Right renal pelvis (tissue), 4 donors: Measurements from ENCODE around the gene ZNF607. TPM values are rescaled to one million over a fixed set of nuclear protein-coding genes. Genes with fewer than 3 reads are reported as not detected.
"Not testable (repeated sequence)": the region's sequence is repeated elsewhere in the genome, so short reads cannot be mapped to it uniquely, and the experiment has no call there.

Experiments used
- DNase-seq, 4 donors: peaks; one replicate each; pipeline ENCODE4 v3.0.0-alpha.2; 2013; ENCODE audit warnings: low read depth in 4 of 4, low spot score in 3 of 4, missing footprints in 1 of 4
- polyA plus RNA-seq, 4 donors: library from polyadenylated mRNA; unstranded; fragments of 120-200 nt; gene quantifications; one replicate each; pipeline ENCODE4 v1.2.1, GENCODE V29; 2013; ENCODE audit not compliant: insufficient read length in 4 of 4

ZNF607 gene
- 10 to 100 TPM; 10.9 to 13.8 (median 13.6) TPM for polyA plus RNA-seq

DNA sequence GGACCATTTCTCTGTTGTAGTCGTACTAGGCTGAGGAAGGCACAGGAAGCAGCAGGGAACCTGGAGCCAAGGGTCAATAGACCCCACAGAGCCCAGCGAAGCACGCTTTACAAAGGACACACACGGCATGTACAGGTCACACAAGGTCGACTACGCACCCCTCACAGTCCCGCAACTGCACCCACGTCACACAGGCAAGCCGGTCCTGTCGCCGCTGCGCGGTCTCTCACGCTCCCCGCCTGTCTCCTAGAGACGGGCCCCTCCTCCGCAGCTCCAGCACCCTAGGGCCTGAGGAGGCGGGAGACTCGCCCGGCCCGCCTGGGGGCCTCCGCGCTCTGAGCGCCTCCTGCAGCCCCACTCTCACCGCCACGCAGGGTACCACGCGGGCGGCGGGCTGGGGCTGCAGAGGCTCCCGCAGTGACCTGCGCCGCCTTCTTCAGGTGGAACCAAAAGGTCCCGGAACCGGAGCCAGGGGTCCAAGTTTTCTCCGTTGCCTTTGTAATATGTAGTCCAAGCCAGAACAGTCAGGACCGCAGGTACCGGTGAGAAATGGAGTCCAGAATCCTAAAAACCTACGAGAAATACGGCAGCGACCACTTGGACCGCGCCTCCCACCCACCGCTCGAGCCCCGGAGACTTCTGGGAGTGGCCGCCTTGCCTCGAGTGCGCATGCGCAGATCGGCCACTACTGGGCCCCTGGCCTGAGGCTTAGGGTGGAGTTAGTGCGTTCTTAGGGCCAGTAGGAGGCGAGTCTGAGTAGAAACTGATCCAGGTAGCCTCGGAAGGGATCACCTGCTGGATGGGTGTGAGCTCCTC is at the start of gene ZNF607:
Gene ZNF607 (minus strand): TSS at position 651 of the 816 bp plus-strand sequence. CDS start 8,143 bp downstream, outside the sequence.
- DNase-seq = peak; percentile 87 to 90 (median 88)

DNA sequence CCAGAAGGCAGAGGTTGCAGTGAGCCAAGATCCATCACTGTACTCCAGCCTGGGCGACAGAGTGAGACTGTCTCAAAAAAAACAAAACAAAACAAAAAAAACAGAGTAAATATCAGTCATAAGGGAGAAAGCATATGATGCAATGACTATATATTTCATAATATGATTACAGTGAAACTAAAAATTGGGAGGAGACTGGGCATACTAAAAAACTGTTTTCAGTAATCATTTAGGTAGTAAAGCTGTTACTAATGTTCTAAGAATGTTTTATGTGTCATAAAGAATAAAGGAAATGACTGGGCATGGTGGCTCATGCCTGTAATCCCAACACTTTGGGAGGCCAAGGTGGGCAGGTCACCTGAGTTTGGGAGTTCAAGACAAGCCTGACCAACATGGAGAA is 43.9 kb upstream of the ZNF607 start:
- no peak for DNase-seq

DNA sequence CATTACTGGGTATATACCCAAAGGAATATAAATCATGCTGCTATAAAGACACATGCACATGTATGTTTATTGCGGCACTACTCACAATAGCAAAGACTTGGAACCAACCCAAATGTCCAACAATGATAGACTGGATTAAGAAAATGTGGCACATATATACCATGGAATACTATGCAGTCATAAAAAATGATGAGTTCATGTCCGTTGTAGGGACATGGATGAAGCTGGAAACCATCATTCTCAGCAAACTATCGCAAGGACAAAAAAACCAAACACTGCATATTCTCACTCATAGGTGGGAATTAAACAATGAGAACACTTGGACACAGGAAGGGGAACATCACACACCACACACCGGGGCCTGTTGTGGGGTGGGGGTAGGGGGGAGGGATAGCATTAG is 38.1 kb upstream of the ZNF607 start:
- DNase-seq = not testable (repeated sequence)

DNA sequence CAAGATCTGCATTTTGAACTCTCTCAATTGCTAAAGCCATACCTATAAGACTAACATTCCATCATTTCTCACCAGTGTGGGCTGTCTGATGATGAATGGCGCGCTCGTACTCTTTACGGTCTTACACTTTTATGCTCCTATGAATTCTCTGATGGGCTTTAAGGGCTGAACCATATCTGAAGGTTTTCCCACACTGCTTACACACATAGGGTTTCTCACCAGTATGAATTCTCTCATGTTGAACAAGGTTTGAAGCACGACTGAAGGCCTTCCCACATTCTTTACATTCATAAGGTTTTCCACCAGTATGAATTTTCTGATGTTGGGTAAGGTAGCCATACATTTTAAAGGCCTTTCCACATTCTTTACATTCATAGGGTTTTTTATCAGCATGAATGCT is 18.8 kb upstream of the ZNF607 start:
- no peak for DNase-seq

DNA sequence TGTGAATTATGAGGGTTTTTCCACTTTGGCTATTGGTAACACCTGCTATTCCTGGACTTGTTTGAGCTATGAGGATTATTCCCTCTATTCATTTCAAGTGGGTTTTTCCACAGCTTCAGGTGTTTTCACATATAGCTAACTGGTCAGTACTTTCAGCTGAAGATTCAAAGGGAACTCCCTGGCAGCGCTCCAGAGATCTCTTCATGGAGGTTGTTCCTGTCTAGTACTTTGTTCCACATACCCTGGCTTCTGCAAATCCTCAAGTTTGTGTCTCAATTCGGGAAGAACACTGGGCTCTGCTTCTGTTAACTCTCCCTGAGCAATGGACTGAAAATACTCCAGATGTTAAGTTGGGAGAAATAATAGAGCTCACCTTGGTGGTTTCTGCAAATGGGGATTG is 5.6 kb upstream of the ZNF607 start:
- no peak for DNase-seq

DNA sequence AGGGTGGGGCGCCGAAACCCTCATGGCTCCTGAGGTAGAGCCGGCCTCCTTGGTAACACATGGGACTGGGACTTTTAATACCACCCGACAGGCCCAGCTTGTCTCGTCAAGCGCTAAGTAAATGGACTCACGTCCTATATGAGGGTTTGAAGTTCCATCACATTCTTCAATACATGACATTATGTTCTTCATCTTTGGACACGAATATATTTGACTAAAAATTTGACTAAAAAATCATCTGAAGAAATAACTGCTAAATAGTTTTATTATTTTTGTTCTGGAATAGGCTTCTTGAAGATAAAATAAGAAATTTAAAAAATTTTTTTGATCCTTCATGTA is 335 bp upstream of the ZNF607 start:
- DNase-seq = no peak

DNA sequence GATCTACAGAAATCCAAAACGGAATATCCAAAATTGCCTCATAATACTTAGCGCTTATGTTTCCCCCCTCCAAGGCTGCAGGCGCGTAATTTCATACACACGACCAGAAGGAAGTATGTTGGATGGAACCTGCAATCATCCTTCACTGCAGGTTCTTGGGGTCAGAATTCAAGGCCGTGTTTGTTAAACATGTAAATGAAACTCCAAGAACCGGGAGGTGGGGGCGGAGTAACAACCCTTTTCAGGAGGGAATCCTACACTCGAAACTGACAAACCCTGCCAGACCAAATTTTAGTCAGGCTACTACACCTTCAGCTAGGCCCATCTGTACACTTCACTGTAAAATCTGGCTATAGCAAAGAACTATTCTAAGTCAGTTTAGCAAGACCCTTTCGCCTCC is 1.3 kb downstream of the ZNF607 start:
- DNase-seq = no peak

DNA sequence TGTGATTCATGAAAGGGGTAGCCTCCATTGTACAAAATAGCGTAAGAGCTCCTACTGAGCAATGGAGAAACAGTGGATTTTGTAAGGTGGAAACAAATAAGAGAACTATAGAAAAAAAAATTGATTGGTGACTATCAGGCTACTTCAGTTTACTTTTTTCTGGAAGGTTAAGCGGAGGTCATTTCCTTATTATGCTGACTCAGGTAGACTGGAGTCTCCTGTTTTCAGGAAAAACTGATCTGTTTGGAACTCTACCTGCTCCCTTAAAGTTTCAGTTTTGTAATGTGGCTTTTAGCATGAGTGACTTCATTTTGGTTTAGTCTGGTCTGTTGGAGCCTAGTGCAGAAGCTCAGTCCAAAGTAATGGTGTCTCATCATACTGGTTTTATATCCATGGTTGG is 3.4 kb downstream of the ZNF607 start:
- DNase-seq = no peak

DNA sequence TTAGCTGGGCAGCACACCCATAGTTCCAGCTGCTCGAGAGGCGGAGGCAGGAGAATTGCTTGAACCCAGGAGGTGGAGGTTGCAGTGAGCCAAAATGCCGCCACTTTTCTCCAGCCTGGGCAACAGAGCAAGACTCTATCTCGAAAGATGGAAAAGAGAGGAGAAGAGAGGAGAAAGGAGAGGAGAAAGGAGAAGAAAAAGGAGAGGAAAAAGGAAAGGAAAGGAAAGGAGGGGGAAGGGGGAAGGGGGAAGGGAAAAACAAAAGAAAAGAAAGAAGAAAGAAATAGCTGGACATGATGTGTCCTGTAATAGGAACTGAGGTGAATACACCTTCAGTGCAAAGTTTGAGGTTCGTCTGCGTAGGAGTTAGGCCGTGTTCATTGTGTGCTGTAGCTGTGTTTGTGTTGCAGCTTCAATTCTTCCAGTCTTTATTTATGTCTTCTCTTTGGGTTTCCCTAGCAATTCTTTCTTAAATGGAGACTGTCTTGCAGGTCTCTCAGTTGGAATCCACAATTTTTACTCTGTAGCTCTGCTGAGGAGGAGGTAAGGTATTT is 13.4 kb downstream of the ZNF607 start:
- DNase-seq = no peak

DNA sequence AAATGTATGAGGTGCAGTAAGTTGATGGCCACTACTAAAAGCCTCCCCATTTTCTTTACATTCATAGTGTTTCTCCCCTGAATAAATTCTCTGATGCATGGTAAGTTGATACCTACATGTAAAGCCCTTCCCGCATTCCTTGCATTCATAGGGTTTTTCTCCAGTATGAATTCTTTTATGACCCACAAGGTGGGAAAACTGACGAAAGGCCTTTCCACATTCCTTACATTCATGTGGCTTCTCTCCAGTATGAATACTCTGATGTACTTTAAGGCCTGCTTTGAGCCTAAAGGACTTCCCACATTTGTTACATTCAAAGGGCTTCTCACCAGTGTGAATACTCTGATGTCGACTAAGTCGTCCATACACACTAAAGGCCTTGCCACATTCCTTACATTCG is 20.5 kb downstream of the ZNF607 start:
- DNase-seq = no peak

DNA sequence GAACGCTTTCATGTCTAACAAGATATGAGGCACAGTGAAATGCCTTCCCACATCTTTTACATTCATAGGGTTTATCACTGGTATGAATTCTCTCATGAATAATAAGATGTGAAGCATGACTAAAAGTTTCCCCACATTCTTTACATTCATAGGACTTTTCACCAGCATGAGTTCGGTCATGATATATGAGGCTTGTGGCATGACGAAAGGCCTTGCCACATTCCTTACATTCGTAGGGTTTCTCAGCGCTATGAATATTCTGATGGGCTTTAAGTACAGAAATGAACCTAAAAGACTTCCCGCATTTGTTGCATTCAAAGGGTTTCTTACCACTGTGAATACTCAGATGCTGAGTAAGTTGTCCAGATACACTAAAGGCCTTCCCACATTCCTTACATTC is 21.3 kb downstream of the ZNF607 start:
- DNase-seq = no peak

DNA sequence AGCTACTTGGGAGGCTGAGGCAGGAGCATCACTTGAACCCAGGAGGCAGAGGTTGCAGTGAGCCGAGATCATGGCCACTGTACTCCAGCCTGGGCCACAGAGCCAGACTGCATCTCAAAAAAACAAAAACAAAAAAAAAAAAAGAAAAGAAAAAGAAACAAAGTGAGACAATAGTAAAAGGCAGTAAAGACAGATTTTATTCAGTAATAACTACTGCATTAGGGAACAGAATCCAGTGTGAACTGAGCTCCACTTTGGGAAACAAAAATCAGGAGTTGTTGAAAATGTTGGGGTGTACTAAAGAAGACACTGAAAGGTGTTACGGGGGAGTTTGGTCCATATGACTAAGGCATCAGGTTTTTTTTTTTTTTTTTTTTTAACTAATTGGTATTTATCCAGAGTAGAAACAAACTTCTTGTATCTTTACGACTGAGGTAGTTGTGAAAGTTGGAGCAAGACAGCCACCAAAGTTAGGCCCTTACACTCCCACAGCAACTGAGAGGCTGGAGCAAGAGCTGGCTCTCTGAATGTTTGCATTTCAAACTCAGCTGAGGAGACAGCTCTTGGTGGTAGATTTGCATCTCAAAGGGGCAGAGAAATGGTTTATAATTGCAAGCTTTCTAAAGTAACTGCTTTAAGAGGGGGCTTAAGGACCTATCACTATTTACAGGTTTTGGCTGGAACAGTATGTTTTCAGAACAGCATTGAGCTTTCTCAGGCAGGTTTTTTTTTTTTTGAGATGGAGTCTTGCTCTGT is 24.2 kb downstream of the ZNF607 start:
- DNase-seq = no peak

DNA sequence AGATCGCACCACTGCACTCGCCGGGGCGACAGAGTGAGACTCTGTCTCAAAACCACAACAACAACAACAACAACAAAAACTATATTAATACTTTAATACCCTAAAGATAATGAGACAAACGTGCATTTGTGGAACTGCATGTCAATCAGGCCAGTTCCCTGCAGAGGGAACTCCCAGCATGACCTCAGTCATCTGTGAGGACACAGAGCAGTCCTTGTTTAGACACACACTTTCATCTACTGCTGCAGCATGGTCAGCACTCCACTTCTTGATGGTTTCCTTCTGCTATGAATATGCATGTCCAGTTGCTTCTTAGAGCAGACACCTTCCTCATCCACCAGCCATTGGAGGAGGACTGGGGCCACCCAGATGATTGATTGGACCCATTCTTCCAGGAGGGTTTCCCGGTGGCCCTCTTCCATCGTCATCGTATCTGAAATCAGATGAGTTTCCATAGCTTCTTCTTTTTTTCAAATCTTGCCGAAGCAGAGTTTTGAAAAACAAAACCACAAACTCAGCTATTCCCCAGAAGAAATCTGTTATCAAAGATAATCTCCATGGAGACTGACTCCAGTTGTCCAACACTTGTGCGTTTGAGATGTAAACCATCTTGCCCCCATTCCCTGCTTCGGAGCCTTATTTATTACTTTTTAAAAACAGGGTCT is 26.5 kb downstream of the ZNF607 start:
- no peak for DNase-seq

DNA sequence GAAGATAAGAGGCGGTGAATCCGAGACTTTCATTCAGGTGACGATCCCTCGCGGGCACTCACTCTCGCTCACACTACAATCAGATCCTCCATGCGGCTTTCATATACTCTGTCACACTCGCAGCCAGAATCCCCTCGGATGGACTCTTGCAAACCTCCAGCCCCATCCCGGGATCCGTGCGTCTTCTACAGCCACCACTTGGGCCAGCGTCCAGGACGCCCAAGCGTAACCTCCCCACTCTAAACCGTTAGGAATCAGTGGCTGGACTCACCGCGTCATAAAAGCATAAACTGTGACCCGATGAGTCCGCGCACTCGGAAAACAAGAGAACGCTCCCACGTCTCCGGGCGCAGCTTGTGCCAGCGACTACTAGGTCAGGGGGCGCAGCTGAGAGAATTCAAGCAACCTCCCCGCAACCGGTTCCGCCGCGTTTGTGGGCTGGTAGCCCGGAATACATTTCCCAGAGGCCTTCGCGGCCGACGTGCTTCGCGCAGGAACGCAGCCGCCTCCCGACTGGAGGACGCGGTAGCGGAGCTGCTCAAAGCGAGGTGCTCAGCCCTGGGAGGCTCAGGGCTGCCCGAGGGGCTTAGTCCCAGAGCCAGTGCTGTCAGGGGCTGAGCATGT is 27.6 kb downstream of the ZNF607 start:
- DNase-seq = peak; percentile 71 to 82 (median 76)

DNA sequence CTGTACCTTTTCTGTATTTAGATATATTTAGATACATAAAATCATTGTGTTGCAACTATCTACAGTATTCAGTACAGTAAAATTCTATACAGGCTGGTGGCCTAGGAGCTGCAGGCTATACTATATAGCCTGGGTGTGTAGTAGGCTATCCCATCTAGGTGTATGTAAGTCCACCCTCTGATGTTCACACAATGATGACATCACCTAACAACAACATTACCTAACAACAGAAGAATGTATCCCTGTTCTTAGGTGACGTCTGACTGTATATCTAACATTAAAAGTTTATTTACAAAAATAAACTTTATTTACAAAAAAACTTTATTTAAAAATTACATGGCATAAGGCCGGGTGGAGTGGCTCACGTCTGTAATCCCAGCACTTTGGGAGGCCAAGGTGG is 36.0 kb downstream of the ZNF607 start:
- no peak for DNase-seq

DNA sequence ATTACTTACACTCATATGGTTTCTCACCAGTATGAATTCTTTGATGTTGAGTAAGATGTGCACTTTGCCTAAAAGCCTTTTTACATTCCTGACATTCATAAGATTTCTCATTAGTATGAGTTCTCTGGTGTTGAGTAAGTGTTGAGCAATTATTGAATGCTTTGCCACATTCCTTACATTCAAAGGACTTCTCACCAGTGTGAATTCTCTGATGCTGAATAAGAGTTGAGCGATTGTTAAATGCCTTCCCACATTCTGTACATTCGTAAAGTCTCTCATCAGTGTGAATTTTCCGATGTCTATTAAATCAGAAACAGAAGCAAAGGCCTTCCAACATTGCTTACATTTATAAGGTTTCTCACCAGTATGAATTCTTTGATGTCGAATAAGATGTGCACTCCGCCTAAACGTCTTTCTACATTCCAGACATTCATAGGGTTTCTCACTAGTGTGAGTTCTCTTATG is 50.1 kb downstream of the ZNF607 start:
- no peak for DNase-seq

DNA sequence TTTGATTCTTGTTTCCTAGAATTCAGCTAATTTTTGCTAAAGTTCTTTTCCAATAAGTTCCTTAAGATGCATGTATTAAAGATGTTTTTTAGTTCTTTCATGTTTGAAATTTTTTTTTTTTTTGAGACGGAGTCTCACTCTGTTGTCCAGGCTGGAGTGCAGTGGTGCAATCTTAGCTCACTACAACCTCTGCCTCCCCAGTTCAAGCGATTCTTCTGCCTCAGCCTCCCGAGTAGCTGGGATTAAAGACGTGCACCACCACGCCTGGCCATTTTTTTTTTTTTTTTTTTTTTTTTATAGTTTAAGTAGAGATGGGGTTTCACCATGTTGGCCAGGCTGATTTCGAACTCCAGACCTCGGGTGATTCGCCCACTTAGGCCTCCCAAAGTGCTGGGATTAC is 62.4 kb downstream of the ZNF607 start:
- not testable (repeated sequence) for DNase-seq

DNA sequence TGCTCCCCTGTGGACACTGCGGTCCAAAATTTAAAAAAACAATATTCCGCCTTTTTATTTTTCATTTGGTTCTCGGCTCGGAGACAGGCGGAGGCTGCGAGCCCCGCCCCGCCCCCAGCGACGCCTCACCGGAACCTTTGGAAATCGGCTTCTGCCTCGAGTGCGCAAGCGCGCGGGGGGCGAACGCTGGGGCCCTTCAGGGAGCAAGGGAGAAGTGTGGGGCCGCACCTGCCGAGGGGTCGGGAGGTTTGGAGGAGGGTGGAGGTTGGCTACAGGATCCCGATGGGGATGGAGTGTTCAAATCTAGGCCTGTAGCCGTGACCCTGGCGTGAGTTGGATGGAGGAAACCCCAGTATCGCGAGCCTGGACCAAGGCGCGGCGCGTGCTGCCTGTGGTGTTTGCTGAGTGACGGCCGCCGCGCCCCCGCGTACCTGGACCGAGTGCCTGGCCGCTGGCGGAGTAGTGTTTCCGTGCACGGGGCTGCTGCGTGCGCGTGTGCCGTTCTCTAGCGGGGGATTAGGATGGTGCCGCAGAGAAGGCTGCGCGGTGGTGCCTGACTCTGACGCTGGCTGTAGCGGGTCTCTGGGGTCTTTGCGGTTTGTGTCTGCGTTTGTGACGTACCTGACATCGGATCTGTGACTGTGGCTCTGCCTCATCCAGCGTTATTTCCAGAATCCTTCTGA is 63.7 kb downstream of the ZNF607 start:
- peak; percentile 59 to 78 (median 76) for DNase-seq

DNA sequence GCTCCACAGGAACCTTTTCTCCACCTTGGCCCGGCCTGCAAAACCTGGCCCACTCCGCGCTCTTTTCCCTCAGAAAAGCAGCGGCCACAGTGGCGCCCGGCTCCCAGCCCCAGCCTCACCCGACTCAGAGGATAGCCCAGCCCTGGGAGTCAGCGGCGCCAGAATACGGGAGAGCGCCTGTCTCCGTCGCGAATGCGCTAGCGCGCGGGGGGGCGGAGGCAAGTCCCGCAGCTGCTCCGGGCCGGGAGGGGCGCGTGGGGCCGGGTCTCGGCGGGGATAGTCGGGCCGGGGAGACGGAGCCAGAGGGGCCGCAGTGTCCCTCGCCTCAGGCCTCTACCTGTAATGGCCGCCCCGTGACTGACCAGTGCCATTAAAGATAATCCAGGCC is 64.3 kb downstream of the ZNF607 start, which contains the start of gene ZFP30:
Gene ZFP30 (minus strand): TSS at position 165 of the 388 bp plus-strand sequence. CDS start 7,643 bp downstream, outside the sequence.
- DNase-seq = peak; percentile 58 to 85 (median 76)
